PC-3 (cell line): ENCODE data around the gene PRKAG3. TPM values are rescaled to one million over a fixed set of nuclear protein-coding genes. Genes with fewer than 3 reads are reported as not detected.

Experiments used
- ATAC-seq: fragments of 200-7000 bp; cut with Tn5 transposase; 2 replicates; pipeline ENCODE4 v1.9.1; 2020; ENCODE audit warnings: mild to moderate bottlenecking, moderate library complexity
- BruUV-seq: library from RNA; stranded (reverse); fragments of 400-500 nt; replicated peaks from 2 replicates; lab custom pipeline; 2021; lab: Mats Ljungman, UMichigan
- CTCF ChIA-PET: fragments of 300-600 bp; sonication (Branson Sonifier 250); formaldehyde crosslinking; loops from one replicate; lab custom pipeline; 2022; ENCODE audit warnings: antibody characterized with exemption; lab: Charles Lee
- POLR2A ChIA-PET: fragments of 300-600 bp; sonication (Branson Sonifier 250); formaldehyde crosslinking; loops from one replicate; lab custom pipeline; 2022; ENCODE audit warnings: antibody characterized with exemption; ENCODE audit not compliant: unreplicated experiment; lab: Charles Lee
- DNase-seq: peaks from one replicate; pipeline ENCODE4 v3.0.0-alpha.2; 2015
- H2AFZ ChIP-seq: fragments of 300-600 bp; sonication (generic); 2 replicates; pipeline ENCODE4 v1.6.0; 2016; ENCODE audit warnings: antibody characterized with exemption, low read length
- H3F3A ChIP-seq: fragments of 300-600 bp; sonication (generic); one replicate; pipeline ENCODE4 v1.6.0; 2017; ENCODE audit warnings: antibody characterized with exemption, low read length, control low read depth, mild to moderate bottlenecking; ENCODE audit not compliant: unreplicated experiment
- H3K27ac ChIP-seq: fragments of 300-600 bp; sonication (generic); 2 replicates; pipeline ENCODE4 v1.5.1; 2016; ENCODE audit warnings: mild to moderate bottlenecking, low read length
- H3K27me3 ChIP-seq: fragments of 300-600 bp; sonication (generic); 2 replicates; pipeline ENCODE4 v1.6.1; 2016; ENCODE audit warnings: low read length, mixed read lengths
- H3K36me3 ChIP-seq: fragments of 300-600 bp; sonication (generic); 2 replicates; pipeline ENCODE4 v1.6.1; 2016; ENCODE audit warnings: low read depth, mixed run types, low read length, mixed read lengths
- H3K4me1 ChIP-seq: fragments of 300-600 bp; sonication (generic); 2 replicates; pipeline ENCODE4 v1.5.1; 2016; ENCODE audit warnings: low read length; ENCODE audit not compliant: insufficient read depth
- H3K4me2 ChIP-seq: fragments of 300-600 bp; sonication (generic); 2 replicates; pipeline ENCODE4 v1.6.0; 2016; ENCODE audit warnings: low read length
- H3K4me3 ChIP-seq: fragments of 300-600 bp; sonication (generic); 2 replicates; pipeline ENCODE4 v1.5.1; 2016; ENCODE audit warnings: mild to moderate bottlenecking, low read length, mixed read lengths
- H3K79me2 ChIP-seq: fragments of 300-600 bp; sonication (generic); 2 replicates; pipeline ENCODE4 v1.6.1; 2017; ENCODE audit warnings: low read length, mixed read lengths
- H3K9ac ChIP-seq: fragments of 300-600 bp; sonication (generic); 2 replicates; pipeline ENCODE4 v1.6.0; 2016; ENCODE audit warnings: mild to moderate bottlenecking, low read length
- H3K9me2 ChIP-seq: fragments of 300-600 bp; sonication (generic); replicated peaks from 2 replicates; pipeline ENCODE4 v1.6.1; 2016; ENCODE audit warnings: mixed run types, low read length, mixed read lengths
- H3K9me3 ChIP-seq: fragments of 300-600 bp; sonication (generic); 2 replicates; pipeline ENCODE4 v1.6.1; 2016; ENCODE audit warnings: low read length, mixed read lengths
- H4K20me1 ChIP-seq: fragments of 300-600 bp; sonication (generic); 2 replicates; pipeline ENCODE4 v1.6.1; 2016; ENCODE audit warnings: low read length, mixed read lengths
- CTCF ChIP-seq: fragments of 300-600 bp; sonication (generic); conservative IDR thresholded peaks from 2 replicates; pipeline ENCODE4 v1.5.1; 2017; ENCODE audit warnings: antibody characterized with exemption, low read depth, mild to moderate bottlenecking, low read length
- EZH2 ChIP-seq: fragments of 300-600 bp; sonication (generic); IDR thresholded peaks from one replicate; pipeline ENCODE4 v1.6.1; 2017; ENCODE audit warnings: antibody characterized with exemption, mild to moderate bottlenecking, low read length; ENCODE audit not compliant: unreplicated experiment
- EZH2phosphoT487 ChIP-seq: fragments of 300-600 bp; sonication (generic); IDR thresholded peaks from 2 replicates; pipeline ENCODE4 v1.6.1; 2018; ENCODE audit warnings: mild to moderate bottlenecking, antibody characterized with exemption, low read length, borderline replicate concordance
- intact Hi-C: fragments of 100-400 bp; cut with micrococcal nuclease; formaldehyde crosslinking; loops from 2 replicates; pipeline ENCODE4 v1.9.0; 2023
- total RNA-seq: library from RNA; depleted of rRNA; stranded (reverse); fragments of >200 nt; gene quantifications from 2 replicates; pipeline ENCODE4 v1.2.3, GENCODE V29; 2014

PRKAG3 gene
- total RNA-seq, 1 experiment from 2014 or later: not detected

- H3K9me3 ChIP-seq: no peaks in the 10 kb centered on the region
- H3K4me1 ChIP-seq: no peaks in the 10 kb centered on the region
- DNase-seq: no peak
- no peaks in the 10 kb centered on the region for H3K9me2 ChIP-seq
- intact Hi-C loops: loop anchor here (5.0 kb wide), 1 partner anchor 104 kb away; no protein-coding TSS in a partner anchor
- BruUV-seq: no TSS peak
- no peak for ATAC-seq
- H3K4me2 ChIP-seq: no peak overlapping the region
- no peaks in the 10 kb centered on the region for H3K36me3 ChIP-seq
- H3K4me3 ChIP-seq: no peak overlapping the region
- H3K27ac ChIP-seq: no peak overlapping the region
- H3K79me2 ChIP-seq: no peaks in the 10 kb centered on the region
- ChIA-PET POLR2A (interaction anchor here (0.7 kb wide), 1 partner anchor 61 kb away, joined by 3 read pairs; no protein-coding TSS in a partner anchor), CTCF (interaction anchor here (0.9 to 4.4 kb wide), 2 partner anchors 14 to 19 kb away, joined by 3 to 71 read pairs; no protein-coding TSS in a partner anchor)
- no peak overlapping the region for H3K9ac ChIP-seq
- H3K27me3 ChIP-seq: no peaks in the 10 kb centered on the region; the same call in 1 of the 2 replicates
- H3F3A ChIP-seq: no peaks in the 10 kb centered on the region
- H2AFZ ChIP-seq: no peak overlapping the region
- no peaks in the 10 kb centered on the region for H4K20me1 ChIP-seq
- TF ChIP-seq EZH2 (no peak), EZH2phosphoT487 (no peak)
Measured at GRCh38 chr2:218877891-218878290, 46.3 kb upstream of the PRKAG3 start.

GRCh38 chr2:218877331-218877730 lies 45.7 kb upstream of the PRKAG3 start:
- CTCF ChIA-PET: interaction anchor here (1.4 to 4.4 kb wide), 2 partner anchors 16 to 20 kb away, joined by 12 to 71 read pairs; no protein-coding TSS in a partner anchor
- H3K27me3 ChIP-seq: no peaks in the 10 kb centered on the region; the same call in 1 of the 2 replicates
- no peaks in the 10 kb centered on the region for H3F3A ChIP-seq
- intact Hi-C loops: loop anchor here (5.0 kb wide), 1 partner anchor 105 kb away; no protein-coding TSS in a partner anchor
- TF ChIP-seq EZH2 (no peak), CTCF (no peak), EZH2phosphoT487 (no peak)
- H3K79me2 ChIP-seq: no peaks in the 10 kb centered on the region
- H3K36me3 ChIP-seq: no peaks in the 10 kb centered on the region
- no peak overlapping the region for H3K4me2 ChIP-seq
- DNase-seq (no peak), ATAC-seq (no peak)
- H3K4me1 ChIP-seq: no peaks in the 10 kb centered on the region
- no peaks in the 10 kb centered on the region for H4K20me1 ChIP-seq
- no peaks in the 10 kb centered on the region for H3K9me2 ChIP-seq
- POLR2A ChIA-PET: no interaction called here
- no peak overlapping the region for H3K9ac ChIP-seq
- H3K27ac ChIP-seq: no peak overlapping the region
- no peak overlapping the region for H2AFZ ChIP-seq
- H3K4me3 ChIP-seq: no peak overlapping the region
- no peaks in the 10 kb centered on the region for H3K9me3 ChIP-seq
- BruUV-seq: no TSS peak

GRCh38 chr2:218876562-218877219 lies 45.1 kb upstream of the PRKAG3 start:
- Histone ChIP-seq H3K9me2 (no peaks in the 10 kb centered on the region), H3K4me3 (no peak overlapping the region), H4K20me1 (no peaks in the 10 kb centered on the region), H3K9ac (no peak overlapping the region), H3K27me3 (no peaks in the 10 kb centered on the region; the same call in 1 of the 2 replicates), H3K36me3 (no peaks in the 10 kb centered on the region), H3K79me2 (no peaks in the 10 kb centered on the region), H3K9me3 (no peaks in the 10 kb centered on the region), H2AFZ (no peak overlapping the region), H3K4me2 (no peak overlapping the region), H3K27ac (no peak overlapping the region), H3K4me1 (no peaks in the 10 kb centered on the region), H3F3A (no peaks in the 10 kb centered on the region)
- POLR2A ChIA-PET: no interaction called here
- DNase-seq (peak; percentile 86), ATAC-seq (peak; percentile 63)
- peak; percentile 97 for TF ChIP-seq CTCF
- TF ChIP-seq EZH2: no peak
- CTCF ChIA-PET: interaction anchor here (0.7 to 4.4 kb wide), 5 partner anchors 17 to 1555 kb away, joined by 3 to 71 read pairs (median 5); no protein-coding TSS in a partner anchor
- no TSS peak for BruUV-seq
- intact Hi-C loops: loop anchor here (1.0 to 5.0 kb wide), 2 partner anchors 22 to 106 kb away; no protein-coding TSS in a partner anchor
